Vagina (tissue), 2 donors: ENCODE data around the gene SRGAP3.
A peak's percentile ranks its signal among the peaks of the same experiment; 100 is the strongest.

ENCODE experiments used
- POLR2A ChIP-seq, 2 donors: fragments of 450-650 bp; IDR thresholded peaks; one replicate each; pipeline ENCODE4 v1.6.1; 2017; ENCODE audit warnings: antibody characterized with exemption in 2 of 2, mild to moderate bottlenecking in 2 of 2, moderate library complexity in 2 of 2
- POLR2AphosphoS5 ChIP-seq, 2 donors: sonication (generic); formaldehyde crosslinking; IDR thresholded peaks; one replicate each; pipeline ENCODE4 v1.9.0; 2017; ENCODE audit warnings: antibody characterized with exemption in 2 of 2, mild to moderate bottlenecking in 2 of 2, low read depth in 1 of 2; ENCODE audit not compliant: insufficient read depth in 1 of 2
- TF ChIP-seq, protein P1 (sequence below), 3 experiments: fragments of 450-650 bp in 2 of 3; fragments of 200-600 bp in 1 of 3; sonication (generic) in 1 of 3; IDR thresholded peaks; one replicate each; pipeline ENCODE4 v1.5.1; 2017 to 2019; ENCODE audit warnings: antibody characterized with exemption in 3 of 3, mild to moderate bottlenecking in 2 of 3, moderate library complexity in 2 of 3

DNA sequence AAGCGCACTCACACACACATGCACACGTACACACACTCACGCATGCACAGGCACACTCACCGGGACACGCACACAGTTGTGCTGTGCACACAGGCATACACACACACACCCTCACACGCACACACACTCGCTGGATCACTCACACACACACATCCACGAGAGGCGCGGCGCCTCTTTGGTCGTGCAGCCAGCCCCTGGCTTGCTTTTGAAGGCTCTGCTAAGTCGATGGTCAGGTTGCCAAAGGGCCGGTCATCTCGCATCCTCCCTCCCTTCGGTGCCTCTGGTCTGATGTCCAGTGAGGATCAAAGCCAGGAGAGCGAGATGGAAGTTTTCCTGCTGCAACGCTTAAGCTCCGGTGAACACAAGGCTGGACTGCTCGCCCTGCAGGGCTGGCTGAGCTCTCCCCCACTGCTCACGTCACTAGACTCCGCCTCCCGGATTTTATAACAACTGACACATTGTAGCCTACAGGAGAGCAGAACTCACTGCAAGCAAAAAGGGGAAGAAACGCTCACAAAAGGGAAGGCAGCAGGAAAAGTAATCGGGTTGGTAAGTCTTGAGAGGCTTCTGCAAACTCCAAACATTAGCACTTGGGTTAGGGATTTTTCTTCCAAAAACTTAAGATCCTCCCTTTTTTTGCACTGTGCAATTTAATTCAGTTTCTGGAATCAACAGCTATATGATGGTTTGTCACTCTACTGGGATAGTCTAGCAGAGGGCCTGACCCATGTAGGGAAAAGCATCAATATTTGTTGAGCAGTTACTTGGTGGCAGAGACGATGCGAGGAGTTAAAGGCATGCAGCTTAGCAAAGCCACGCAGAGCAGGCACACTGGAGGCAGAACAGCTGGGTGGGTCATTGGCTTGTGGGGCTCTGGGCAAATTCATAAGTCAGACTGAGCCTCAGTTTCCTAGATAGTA lies at the start of gene SRGAP3:
- TF ChIP-seq POLR2AphosphoS5 (IDR thresholded peaks at IDR 0.05; ENCODE audit: insufficient read depth in 1 of 2, low read depth in 1 of 2) (peak; percentile 41 to 74), POLR2A (IDR thresholded peaks at IDR 0.05) (no peak)
- TF ChIP-seq, protein P1, sequence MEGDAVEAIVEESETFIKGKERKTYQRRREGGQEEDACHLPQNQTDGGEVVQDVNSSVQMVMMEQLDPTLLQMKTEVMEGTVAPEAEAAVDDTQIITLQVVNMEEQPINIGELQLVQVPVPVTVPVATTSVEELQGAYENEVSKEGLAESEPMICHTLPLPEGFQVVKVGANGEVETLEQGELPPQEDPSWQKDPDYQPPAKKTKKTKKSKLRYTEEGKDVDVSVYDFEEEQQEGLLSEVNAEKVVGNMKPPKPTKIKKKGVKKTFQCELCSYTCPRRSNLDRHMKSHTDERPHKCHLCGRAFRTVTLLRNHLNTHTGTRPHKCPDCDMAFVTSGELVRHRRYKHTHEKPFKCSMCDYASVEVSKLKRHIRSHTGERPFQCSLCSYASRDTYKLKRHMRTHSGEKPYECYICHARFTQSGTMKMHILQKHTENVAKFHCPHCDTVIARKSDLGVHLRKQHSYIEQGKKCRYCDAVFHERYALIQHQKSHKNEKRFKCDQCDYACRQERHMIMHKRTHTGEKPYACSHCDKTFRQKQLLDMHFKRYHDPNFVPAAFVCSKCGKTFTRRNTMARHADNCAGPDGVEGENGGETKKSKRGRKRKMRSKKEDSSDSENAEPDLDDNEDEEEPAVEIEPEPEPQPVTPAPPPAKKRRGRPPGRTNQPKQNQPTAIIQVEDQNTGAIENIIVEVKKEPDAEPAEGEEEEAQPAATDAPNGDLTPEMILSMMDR (IDR thresholded peaks at IDR 0.05) = peak in 1 of 3 experiments; percentile 62
